GM18505 (cell line): ENCODE data around the gene IRX5.

Experiments
- ATAC-seq: cut with Tn5 transposase; IDR thresholded peaks from one replicate; pipeline ENCODE4 v1.9.1; 2021; ENCODE audit not compliant: unreplicated experiment
- POLR2A ChIP-seq: IDR thresholded peaks from 4 replicates; pipeline ENCODE4 v1.6.1; 2011; ENCODE audit warnings: borderline replicate concordance; ENCODE audit not compliant: insufficient read depth, insufficient read length; ENCODE audit errors: extremely low read depth

Gene IRX5

DNA sequence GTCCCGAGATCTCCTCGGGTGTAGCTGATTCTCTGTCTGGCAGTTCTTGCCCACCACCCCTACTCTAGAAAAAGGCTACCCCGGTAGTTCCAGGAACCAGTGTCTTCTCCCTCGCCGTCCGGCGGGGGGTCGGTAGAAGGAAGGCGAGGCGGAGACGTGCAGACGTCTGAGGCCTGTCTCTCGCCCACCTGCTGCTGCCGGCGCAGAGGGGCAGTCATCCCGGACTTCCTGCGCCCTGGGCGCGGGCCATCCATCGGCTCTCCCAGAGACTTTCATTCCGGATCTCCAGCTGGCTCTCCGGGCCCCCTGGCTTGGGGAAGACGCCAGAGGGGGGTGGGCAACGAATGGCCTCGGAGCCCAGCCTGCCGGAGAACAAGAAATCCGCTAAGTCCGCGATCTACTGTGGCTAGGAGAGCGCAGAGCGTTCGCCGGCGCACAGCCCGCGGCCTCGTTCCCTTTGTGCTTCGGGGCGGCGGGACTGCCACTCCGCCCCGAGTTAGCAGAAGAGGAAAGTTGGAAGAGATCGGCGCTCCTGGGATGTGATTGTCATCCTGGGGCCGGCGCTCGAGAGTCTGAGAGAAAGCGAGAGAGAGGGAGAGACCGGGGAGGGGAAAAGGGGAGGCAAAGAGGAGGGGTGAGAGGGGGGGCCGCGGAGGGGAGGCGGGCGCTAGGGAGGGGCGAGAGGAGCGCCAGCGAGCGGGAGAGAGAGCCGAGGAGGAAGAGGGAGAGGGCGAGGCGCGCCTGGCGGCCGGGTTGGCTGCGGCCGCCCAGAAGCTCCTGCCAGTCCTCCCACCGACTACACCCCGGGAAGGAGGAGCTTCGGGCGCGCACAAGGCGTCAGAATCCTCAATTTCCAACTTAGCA lies at the start of gene IRX5:
Gene IRX5 (plus strand): TSS at position 861 of the 864 bp plus-strand sequence. CDS start 334 bp downstream, outside the sequence.
- TF ChIP-seq POLR2A, result no peak
- ATAC-seq, result no peak

DNA sequence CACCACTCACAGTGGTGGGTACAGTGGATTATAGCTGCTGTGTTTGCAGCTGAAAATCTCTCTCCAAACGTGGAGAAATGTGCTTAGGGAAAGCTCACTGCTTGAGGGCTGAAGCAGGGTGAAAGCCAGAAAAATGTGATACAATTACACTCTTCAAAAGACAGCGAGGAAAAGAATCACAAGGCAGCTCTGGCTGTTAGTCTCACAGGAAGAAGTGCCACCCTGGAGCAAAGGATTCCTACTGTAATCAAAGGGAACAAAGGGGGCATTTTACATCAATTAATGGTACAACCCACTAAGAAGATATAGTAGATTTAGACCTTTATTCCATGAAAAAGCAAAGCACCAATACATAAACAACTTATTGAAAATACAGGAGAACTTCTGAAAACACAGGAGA lies 48.1 kb upstream of the IRX5 start:
- TF ChIP-seq POLR2A, result no peak
- ATAC-seq, result no peak

DNA sequence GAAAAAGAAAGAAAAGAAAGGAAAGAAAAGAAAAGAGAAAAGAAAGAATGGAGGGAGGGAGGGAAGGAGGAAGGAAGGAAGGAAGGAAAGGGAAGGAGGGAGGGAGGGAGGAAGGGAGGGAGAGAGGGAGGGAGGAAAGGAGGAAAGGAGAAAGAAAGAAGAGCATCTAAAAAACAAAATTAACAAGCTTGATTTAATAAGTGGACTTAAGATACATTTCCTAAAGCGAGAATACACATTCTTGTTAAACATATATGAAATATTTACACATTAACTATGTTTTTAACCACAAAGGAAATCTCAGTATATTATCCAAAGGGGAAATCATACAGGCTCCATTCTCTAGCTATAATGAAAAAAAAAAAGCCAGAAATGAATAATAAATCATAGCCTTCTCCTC lies 47.3 kb upstream of the IRX5 start:
- TF ChIP-seq POLR2A, result no peak
- ATAC-seq, result no peak

DNA sequence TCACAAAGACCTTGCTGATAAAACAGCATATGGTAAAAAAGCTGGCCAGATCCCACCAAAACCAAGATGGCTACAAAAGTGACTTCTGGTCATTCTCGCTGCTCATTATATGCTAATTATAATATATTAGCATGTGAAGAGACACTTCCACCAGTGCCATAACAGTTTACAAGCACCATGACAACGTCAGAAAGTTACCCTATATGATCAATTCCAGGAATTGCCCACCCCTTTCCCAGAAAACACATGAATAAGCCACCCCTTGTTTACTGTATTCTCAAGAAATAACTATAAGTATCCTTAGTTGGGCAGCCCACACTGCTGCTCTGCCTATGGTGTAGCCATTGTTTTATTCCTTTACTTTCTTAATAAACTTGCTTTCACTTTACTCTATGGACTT lies 44.6 kb upstream of the IRX5 start:
- no peak for TF ChIP-seq POLR2A
- ATAC-seq, result no peak

DNA sequence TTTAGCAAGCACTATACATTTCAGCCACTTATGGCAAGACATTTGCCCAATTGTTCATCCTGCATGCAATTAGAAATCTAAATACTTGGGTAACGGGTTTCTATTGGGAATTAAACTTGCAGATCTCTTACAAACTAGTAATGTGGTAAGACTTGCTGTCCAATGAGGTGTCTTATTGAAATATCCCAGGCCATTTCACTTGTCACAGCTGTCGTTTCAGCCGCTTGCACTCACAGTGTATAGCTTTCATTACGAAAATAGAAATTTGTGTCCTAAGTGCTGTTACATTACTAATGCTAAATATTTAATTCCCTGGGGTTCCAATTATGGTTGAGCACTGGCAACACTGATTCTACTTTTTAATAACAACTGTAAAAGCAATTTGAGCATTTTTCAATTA lies 40.3 kb upstream of the IRX5 start:
- no peak for TF ChIP-seq POLR2A
- ATAC-seq, result no peak

DNA sequence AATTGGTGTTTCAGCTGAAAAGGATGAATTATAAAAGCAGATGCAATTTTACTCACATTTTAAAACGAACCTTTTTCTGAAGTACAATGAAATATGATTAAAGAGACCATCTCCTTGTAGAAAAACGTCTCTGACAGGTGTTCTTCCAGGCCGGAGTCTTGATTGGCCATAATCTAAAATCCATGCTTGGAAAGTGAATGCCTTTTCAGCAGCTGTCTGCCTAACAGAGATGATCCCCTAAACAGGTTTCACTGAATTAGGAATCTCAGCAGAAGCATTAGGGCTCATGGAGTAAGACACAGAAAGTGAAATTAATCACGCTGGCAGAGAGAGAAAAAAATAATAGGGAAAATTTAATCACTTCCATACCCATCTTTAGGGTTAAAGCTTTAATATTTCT lies 39.3 kb upstream of the IRX5 start:
- TF ChIP-seq POLR2A, result no peak
- no peak for ATAC-seq

DNA sequence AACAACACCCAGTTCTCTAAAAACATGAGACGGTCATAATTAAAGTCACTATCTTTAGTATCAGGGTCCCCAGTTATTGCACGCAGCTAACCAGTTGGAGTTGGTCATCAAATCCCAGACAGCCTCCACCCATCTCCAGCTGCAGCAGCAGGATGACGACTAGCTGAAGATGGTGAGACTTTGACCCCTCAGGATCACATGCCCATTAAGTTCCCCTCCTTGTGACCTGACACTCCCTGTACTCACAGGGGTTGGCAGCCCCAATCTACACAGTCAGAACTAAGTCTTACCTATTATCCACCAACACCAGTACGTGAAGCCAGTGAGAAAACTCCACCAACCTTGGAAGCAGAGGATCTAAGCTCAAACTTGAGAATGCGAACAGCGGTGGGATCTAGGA lies 37.7 kb upstream of the IRX5 start:
- no peak for TF ChIP-seq POLR2A
- no peak for ATAC-seq

DNA sequence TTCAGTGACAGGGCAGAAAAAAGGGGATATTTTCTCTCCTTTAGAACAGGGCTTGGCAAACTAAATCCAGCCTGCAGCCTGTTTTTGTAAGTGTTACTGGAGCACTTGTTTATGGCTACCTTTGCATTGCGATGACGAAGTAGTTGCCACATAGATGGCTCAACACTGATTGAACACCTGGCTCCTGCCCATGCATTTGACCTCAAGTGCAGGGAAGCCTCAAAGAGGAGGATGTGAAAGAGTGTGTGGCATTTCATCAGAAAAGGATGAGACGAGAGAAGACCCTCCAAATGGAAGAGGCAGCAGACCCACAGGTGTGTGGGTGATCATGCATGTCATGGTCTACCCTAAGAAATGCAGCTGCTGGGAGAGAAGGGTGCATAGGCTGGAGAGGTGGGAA lies 32.7 kb upstream of the IRX5 start:
- TF ChIP-seq POLR2A, result no peak
- ATAC-seq, result no peak

DNA sequence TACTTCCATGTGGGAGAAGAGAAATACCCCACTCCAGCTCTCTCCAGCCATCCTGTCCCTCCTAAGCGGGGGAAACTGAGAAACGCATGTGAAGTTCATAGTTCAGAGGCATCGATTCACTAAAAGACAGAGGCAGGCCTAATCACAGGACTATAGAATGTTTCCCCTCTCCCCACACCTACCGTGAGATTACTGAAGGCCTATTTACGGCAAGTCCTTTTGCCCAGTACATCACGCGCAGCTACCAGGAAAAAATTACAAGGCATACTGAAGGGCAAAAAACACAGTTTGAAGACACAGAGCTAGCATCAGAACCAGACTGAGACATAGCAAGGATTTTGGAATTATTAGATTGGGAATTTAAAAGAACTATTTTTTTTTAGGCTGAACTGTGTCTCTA lies 29.1 kb upstream of the IRX5 start:
- ATAC-seq, result no peak
- TF ChIP-seq POLR2A, result no peak

DNA sequence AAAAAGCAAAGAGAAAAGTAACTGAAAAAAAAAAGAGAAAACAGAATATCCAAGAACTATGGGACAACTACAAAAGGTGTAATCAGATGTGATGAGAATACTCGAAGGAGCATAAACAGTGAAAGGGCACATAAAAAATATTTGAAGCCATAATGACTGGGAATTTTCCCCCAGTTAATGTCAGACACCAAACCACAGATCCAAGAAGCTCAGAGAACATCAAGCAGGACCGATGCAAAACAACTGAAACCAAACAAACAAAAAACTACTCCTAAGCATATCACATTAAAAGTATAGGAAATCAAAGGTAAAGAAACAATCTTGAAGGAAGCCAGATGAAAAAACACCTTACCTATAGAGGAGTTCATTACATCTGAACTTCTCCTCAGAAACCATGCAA lies 27.6 kb upstream of the IRX5 start:
- no peak for TF ChIP-seq POLR2A

DNA sequence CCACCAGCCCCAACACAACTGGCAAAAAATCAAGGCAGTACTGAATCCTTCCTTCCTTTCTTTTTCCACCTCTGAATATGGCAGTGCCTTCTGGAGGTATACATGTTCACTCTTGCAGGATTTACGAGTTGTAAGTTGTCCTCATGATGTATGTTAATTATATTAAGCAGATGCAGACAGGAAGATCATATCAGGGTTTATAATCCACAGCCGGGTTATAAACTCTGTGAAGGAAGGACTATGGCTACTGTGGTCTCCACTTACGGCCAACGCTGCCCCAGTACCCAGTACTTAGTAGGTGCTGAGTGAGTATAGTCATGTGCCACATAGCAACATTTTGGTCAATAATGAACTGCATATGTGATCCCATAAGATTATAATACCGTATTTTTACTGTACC lies 19.6 kb upstream of the IRX5 start:
- no peak for ATAC-seq
- no peak for TF ChIP-seq POLR2A

More for the DNA sequence above, 27.6 kb upstream of the IRX5 start:
- no peak for ATAC-seq

DNA sequence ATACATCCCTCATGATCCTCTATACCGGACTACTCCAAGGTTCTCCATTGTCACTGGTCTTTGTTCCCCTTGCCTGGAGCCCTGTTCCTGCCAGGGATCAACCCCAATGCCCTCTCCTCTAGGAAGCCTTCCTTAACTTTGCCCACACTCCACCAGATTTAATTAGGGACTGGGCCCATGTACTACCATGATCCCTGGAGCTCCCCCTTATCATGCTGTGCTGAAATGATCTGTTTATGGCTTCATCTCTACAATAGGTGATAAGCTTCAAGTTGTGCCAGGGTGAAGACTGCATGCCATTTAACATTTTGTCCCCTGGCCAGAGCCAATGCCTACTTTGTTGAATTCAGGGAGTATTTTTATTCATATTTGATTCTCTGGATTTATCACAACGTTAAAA lies 17.9 kb upstream of the IRX5 start:
- TF ChIP-seq POLR2A, result no peak
- ATAC-seq, result no peak

DNA sequence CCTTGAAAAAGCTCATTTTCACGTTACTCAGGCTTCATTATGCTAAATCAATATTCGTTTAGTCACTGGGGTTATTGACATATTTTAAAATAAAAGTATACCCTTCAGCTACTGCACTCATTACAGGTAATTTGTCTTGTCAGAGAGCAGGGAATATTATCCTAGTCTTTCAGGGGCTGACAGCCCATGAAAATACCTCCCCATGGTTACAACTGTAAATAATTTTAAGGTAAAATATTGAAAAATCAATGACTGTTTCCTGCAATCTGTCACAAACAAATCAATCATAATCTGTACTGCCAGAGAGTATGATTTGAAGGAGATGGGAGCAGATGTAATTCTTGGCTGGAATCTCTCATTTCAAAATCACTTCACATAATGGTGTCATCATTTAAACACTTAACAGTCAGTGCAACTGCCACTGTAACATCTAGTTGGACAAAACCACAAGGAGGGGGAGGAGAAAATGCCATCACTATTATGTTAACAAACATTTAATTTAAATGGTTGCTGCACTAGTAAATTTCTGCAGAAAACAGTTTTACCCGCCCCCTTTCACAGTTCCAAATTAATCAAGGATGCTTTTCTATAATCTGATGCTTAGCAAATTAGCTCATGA lies 9.3 kb upstream of the IRX5 start:
- TF ChIP-seq POLR2A, result no peak
- ATAC-seq, result no peak

DNA sequence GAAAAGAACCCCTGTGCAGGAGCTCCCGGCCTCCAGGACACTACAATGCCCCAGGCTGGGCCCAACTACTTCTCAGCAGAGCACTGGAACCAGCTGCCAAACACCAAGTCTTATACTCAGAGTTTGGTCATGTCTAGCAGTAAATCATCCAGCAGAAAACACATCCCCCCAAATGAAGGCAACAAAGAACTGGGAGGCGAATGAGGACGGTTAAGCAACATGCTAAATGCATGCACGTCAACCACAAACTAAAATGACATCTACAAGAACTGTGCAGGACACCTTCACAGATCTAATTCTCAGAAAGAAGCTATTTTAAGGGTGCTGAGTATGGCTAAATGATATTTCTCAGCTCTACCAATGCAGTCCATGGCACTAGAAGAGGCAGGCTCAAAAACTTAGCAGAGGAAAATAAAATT lies 7.6 kb upstream of the IRX5 start:
- no peak for TF ChIP-seq POLR2A
- no peak for ATAC-seq

DNA sequence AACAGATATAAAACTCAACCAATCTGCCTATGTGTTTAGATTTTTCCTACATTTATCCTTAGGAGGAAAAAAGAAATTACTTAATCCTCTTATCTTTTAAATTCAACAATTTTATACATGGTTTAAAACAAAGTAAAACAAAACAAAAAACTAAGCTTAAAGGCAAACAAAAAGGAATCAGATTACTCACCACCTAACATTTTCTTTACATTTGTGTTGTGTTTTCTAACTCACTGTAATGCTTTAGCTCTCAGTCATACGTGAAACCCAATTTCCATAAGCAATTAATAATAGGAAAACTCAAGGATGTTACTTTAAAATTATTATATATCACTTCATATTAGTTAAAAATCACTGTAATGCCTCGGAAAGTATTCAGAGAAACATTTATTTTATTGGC lies 6.7 kb upstream of the IRX5 start:
- TF ChIP-seq POLR2A, result no peak
- no peak for ATAC-seq

DNA sequence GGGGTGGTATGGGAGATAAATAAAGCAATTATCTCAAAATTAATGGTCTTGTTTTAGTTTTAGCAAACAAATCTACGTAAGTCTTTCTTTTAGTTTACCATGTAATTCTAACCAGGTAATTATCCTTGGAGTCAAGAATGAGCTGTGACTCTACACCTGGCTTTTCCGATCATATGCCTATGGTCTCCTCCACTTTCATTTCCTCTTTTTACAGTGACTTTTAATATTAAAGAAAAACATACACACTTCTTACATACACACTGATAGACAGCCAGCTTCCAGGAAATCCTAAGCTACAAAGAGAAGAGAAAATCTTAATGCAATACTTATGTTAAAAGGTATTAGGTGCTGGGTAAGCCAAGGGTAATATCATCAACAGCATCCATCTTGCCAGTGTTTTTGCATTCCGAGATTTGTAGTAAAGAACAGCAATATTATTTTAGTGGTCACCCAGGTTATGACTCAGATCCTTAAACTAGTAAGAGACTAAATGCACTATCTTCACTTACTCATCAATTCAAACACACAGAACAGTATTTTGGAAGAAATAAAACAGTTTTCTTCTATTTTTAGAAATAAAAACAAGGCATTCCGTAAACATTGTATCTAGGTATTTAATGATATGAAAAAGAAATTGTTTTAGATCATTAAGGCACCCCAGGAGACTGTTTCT lies 4.4 kb upstream of the IRX5 start:
- no peak for TF ChIP-seq POLR2A

More for the DNA sequence above, 4.4 kb upstream of the IRX5 start:
- ATAC-seq, result no peak
